Posterior vena cava (tissue), 2 donors: ENCODE results near the gene PLA2G5. TPM values are rescaled to one million over a fixed set of nuclear protein-coding genes. Genes with fewer than 3 reads are reported as not detected.
"Not testable (repeated sequence)": the region's sequence is repeated elsewhere in the genome, so short reads cannot be mapped to it uniquely, and the experiment has no call there.

Experiments
- DNase-seq: peaks from one replicate; pipeline ENCODE4 v3.0.0-alpha.2; 2020; ENCODE audit warnings: low spot score
- intact Hi-C, 2 donors: fragments of 100-400 bp; cut with DNase I; formaldehyde crosslinking; loops; one replicate each; pipeline versions ENCODE4 v1.14.1 to v1.14.2; 2022 to 2023
- total RNA-seq, 2 donors: library from RNA; stranded (reverse); fragmentation: NEBNext Ultra II Directional; extraction: Animal tissue kit (Norgen Biotek cat#: 25700); gene quantifications; one replicate each; pipeline ENCODE4 v1.2.1, GENCODE V29; 2021
- donor health status: DM: yes; HTN: yes; CAD: no.
- donor health status: DM: yes; HTN: yes; CAD: no.

Gene PLA2G5
- total RNA-seq, 2 donors from 2014 or later: 6.7 to 9.8 TPM

GRCh38 chr1:20060791-20061190 lies 9.2 kb upstream of the PLA2G5 start:
- DNase-seq, intact Hi-C loops: not testable (repeated sequence)

DNA sequence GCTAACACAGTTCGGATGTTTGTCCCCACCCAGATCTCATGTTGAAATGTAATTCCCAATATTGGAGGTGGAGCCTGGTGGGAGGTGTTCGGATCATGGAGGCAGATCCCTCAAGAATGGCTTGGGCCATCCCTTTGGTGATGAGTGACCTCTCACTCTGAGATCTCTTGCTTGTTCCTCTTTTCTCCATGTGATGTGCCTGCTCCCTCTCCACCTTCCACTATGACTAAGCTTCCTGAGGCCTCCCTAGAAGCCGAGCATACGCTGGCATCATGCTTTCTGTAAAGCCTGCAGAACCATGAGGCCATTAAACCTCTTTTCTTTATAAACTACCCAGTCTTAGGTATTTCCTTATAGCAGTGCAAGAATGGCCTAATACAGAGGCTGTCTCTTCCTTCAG lies 8.1 kb upstream of the PLA2G5 start:
- intact Hi-C loops: no loop called here
- DNase-seq: no peak

- no peak for DNase-seq
- intact Hi-C loops: no loop called here
These were observed 6.1 kb upstream of the PLA2G5 start for GRCh38 chr1:20063861-20064292.

- intact Hi-C loops: loop anchor here in 1 of 2 donors (5.0 kb wide), 1 partner anchor 1211 kb away; the partner anchor contains the start of gene TAS1R2
- no peak for DNase-seq
These were observed 1.3 kb upstream of the PLA2G5 start for GRCh38 chr1:20068722-20069121.

- DNase-seq: no peak
- intact Hi-C loops: no loop called here
These were observed 363 bp downstream of the PLA2G5 start for GRCh38 chr1:20070357-20070756.

DNA sequence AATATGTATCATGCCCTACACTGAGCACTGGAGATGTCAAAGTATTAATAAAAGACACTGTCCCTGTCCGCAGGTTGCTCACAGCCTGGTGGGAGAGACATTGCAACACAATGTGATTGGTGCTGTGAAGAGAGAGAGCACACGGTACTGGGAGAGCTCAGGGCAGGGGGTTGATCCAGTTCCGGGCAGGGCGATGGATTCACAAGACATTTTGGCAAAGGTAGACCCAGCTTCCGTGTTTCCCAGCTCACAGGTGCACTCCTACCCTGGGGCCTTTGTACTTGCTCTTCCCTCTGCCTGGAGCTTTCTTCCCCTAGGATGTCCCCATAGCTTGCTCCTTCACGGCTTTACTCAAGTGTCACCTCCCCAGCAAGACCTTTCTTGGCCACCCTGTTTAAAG lies 1.4 kb downstream of the PLA2G5 start:
- no peak for DNase-seq
- intact Hi-C loops: no loop called here

DNA sequence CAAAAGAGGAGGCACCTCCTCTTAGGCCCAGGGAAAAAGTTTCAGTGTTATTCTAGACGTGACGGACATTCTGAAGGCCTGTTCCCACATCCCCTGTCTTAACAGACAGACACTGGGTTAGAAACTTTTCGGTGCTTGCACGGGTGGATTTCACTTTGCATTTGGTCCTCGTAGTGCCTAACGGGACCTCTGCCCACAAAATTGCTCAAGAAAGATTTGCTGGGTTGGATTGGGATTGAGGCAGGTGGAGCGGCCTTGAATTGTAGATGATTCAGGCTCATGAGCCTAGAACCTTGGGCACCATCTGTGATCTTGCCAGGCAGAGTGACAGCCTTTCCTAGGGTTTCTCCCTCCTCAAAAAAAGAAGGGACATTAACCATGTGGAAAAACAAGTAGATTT lies 2.8 kb downstream of the PLA2G5 start:
- no peak for DNase-seq
- intact Hi-C loops: no loop called here

GRCh38 chr1:20073256-20073655 lies 3.3 kb downstream of the PLA2G5 start:
- intact Hi-C loops: no loop called here
- DNase-seq: no peak

- intact Hi-C loops: no loop called here
- DNase-seq: no peak
These were observed 4.2 kb downstream of the PLA2G5 start for GRCh38 chr1:20074055-20074724.

DNA sequence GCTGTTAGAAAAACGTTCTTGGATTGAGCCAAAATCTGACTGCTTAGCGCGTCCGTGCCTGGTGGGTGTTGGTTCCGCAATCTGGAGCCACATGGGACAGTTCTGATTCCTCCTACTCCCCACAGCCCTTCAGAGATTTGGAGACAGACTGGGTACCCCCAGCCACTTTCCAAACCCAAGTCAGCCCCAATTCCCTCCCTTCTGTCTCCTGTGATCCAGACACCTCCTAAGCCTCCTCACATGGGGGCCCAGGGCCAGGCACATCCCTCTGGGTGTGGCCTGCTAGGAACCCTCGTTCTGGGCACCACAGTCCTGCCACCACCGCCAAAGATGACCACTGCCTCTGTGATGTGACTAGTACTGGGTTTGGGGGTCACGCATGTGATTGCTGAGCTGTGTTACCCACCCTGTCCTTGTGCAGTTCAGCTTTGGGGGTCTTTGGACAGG lies 4.8 kb downstream of the PLA2G5 start:
- no peak for DNase-seq
- intact Hi-C loops: no loop called here

- no peak for DNase-seq
- intact Hi-C loops: no loop called here
These were observed 5.4 kb downstream of the PLA2G5 start for GRCh38 chr1:20075345-20075744.

DNA sequence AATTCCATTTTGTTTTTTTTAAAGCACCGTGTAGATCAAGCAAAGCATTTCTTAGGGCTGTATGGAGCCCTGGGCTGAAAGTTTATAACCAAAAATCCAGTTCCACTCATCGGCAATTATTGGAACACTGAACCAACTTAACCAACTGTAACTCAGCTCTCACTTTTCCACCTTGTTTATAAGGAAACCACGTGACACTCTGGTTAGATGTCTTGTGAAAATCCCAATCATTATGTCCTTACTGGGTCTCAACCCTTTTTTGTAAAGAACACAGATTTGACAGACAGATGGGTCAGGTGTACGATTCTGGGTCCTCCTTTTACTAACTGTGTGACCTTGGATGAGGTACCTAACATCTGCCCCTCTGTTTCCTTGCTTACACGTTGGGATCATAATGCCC lies 6.2 kb downstream of the PLA2G5 start:
- DNase-seq: no peak
- intact Hi-C loops: no loop called here

DNA sequence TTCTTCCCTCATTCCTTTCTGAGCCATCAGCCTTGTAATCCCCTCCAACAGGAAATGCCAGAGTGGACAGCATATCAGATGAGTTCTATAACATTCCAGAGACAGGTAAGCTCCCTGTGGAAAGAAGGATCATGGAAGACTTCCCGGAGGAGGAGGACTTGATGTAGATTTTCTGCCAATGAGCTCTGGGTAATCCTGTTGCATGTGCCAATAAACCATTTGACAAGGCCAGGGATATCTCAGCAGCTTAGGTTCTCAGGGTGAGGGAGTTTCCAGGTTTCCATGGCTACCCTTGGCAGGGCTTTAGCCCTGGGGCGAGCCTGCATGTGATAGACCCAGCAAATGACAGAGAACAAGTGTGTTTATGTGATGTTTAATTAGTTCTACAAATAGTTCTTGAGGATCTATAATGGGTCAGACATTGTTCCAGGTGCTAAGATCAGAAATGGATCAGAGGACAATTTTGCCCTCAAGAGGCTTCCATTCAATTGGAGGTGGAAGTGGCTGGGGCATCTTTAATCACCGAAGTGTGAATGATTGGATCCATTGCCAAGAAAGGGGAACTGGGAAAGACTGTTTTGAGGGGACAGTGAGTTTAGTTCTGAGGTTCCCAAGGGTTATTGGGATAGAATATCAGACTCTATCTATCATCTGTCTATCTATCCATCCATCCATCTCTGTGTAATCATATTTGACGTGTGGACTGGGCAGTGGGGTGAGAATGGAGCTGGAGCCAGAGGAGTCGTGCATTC lies 6.9 kb downstream of the PLA2G5 start:
- DNase-seq: no peak
- intact Hi-C loops: no loop called here

- intact Hi-C loops: no loop called here
- no peak for DNase-seq
These were observed 8.2 kb downstream of the PLA2G5 start for GRCh38 chr1:20078171-20078651.

DNA sequence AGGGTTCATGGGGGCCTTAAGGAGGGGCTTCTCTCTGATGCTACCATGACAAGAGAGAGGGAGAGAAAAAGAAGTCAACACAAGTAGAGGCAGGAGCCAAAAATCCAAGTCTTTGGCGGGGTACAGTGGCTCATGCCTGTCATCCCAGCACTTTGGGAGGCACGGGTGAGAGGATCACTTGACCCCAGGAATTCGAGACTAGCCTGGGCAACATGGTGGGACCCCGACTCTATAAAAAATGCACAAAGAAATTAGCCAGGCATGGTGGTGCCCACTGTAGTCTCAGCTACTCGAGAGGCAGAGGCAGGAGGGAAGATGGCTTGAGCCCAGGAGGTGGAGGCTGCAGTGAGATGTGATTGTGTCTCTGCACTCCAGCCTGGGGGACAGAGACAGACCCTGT lies 8.7 kb downstream of the PLA2G5 start:
- DNase-seq: no peak
- intact Hi-C loops: no loop called here

DNA sequence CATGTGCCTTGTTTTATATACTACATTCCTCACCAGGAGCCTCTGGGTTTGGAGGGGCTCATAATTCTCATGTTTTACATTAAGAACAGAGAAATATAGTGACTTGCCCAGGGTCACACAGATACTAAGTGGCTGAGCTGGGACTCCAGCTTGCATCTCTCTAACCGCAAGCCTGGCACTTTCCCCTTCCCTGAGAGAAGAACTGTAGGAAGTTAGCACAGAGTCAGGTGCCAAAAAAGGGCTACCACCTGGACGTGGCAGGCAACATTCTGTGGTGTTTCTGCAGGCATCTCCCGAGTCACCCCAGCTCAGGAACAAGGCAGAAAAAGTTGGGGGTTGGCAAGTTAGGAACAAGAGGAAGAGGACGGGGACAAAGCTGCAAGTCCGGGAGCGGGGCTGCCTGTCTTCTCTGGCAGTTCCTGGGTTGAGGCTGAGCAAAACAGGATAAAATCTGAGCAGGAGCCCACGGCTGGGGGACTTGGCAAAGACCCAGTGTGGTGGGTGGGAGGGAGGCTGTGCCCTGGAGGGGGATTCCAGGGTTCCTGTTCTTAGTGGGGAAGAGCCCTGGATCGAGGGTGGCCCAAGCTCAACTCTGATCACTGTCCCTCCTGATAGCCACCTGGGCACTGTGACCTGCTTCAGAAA lies 9.8 kb downstream of the PLA2G5 start:
- intact Hi-C loops: no loop called here
- DNase-seq: no peak

- no peak for DNase-seq
- intact Hi-C loops: no loop called here
These were observed 10.7 kb downstream of the PLA2G5 start for GRCh38 chr1:20080441-20081352.

DNA sequence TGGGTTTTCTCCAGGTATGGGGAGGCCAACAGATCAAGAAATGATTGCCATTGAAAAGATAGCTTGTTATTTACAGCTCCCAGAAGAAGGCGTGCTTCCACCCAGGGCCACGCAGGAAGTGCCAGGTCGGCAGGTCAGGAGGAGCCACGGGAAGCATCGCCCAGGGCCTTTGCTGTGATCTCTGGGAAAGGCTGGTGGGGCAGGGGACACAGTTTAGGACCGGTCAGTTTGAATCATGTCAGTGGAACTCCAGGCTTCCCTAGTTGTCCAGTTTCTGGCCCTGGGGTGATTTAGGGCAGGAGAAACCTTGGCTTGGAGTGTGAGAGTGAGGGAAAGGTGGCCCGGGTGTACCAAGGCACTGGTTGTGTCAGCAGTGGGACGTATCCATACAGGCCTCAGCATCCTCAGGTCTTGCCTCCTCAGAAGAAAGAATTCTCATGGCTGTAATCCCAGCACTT lies 11.4 kb downstream of the PLA2G5 start:
- DNase-seq: no peak
- intact Hi-C loops: no loop called here

- no peak for DNase-seq
- intact Hi-C loops: no loop called here
These were observed 12.8 kb downstream of the PLA2G5 start for GRCh38 chr1:20082772-20083171.
